GM10266 (cell line): ENCODE results near the gene ADGRV1.
"Not testable (repeated sequence)": the region's sequence is repeated elsewhere in the genome, so short reads cannot be mapped to it uniquely, and the experiment has no call there.

Experiments
- DNase-seq: peaks from one replicate; pipeline ENCODE4 v3.0.0; 2012; ENCODE audit errors: extremely low spot score
- TF ChIP-seq, protein P1 (sequence below): IDR thresholded peaks from 2 replicates; pipeline ENCODE4 v1.5.1; 2012; ENCODE audit warnings: mild to moderate bottlenecking, low read depth; ENCODE audit not compliant: control insufficient read depth, insufficient read depth; ENCODE audit errors: missing control alignments

The ADGRV1 gene

GRCh38 chr5:91030521-91031401 is 472.2 kb downstream of the ADGRV1 start:
- TF ChIP-seq, protein P1, sequence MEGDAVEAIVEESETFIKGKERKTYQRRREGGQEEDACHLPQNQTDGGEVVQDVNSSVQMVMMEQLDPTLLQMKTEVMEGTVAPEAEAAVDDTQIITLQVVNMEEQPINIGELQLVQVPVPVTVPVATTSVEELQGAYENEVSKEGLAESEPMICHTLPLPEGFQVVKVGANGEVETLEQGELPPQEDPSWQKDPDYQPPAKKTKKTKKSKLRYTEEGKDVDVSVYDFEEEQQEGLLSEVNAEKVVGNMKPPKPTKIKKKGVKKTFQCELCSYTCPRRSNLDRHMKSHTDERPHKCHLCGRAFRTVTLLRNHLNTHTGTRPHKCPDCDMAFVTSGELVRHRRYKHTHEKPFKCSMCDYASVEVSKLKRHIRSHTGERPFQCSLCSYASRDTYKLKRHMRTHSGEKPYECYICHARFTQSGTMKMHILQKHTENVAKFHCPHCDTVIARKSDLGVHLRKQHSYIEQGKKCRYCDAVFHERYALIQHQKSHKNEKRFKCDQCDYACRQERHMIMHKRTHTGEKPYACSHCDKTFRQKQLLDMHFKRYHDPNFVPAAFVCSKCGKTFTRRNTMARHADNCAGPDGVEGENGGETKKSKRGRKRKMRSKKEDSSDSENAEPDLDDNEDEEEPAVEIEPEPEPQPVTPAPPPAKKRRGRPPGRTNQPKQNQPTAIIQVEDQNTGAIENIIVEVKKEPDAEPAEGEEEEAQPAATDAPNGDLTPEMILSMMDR = no peak
- no peak for DNase-seq

- TF ChIP-seq, protein P1 = no peak
- DNase-seq = no peak
Measured at GRCh38 chr5:91031402-91031752, 472.8 kb downstream of the ADGRV1 start.

- no peak for DNase-seq
- TF ChIP-seq, protein P1 = no peak
Measured at GRCh38 chr5:91032125-91032524, 473.5 kb downstream of the ADGRV1 start.

GRCh38 chr5:91033370-91033769 is 474.8 kb downstream of the ADGRV1 start:
- DNase-seq = no peak

GRCh38 chr5:91038180-91038808 is 479.7 kb downstream of the ADGRV1 start:
- DNase-seq = no peak

More at GRCh38 chr5:91033370-91033769, 474.8 kb downstream of the ADGRV1 start:
- TF ChIP-seq, protein P1 = no peak

DNA sequence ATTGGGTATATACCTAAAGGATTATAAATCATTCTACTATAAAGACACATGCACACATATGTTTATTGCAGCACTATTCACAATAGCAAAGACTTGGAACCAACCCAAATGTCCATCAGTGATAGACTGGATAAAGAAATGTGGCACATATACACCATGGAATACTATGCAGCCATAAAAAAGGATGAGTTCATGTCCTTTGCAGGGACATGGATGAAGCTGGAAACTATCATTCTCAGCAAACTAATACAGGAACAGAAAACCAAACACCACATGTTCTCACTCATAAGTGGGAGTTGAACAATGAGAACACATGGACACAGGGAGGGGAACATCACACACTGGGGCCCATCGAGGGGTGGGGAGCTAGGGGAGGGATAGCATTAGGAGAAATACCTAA is 482.5 kb downstream of the ADGRV1 start:
- DNase-seq = not testable (repeated sequence)

More at GRCh38 chr5:91038180-91038808, 479.7 kb downstream of the ADGRV1 start:
- TF ChIP-seq, protein P1 = no peak

DNA sequence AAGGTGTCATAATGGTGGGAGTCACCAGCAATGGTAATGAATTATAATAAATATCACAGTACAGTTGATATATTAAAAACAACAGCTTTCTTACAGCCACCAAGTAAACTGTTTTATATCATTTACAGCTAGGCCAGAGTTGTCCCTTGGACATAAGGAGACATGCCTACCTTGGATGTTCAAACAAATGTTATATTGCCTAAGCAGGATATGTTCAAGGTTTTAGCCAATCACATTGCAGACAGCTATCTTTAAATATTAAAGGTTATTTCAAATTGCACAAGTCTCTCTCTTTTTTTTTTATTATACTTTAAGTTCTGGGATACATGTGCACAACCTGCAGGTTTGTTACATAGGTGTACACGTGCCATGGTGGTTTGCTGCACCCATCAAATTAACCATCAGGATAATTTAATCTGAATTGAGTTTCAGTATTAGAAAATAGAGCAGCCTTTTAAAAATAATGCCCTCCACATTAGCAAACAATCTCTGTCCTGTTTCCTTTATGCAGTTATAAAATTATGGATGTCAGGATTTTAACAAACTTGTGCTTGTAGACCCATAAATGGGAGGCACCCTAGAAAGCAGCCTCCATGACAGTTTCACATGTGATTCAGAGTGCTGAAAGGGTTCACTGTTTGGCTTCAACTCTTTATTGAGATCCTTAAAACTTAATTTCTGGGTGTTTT is 483.8 kb downstream of the ADGRV1 start:
- DNase-seq = no peak
- TF ChIP-seq, protein P1 = no peak
